ENCODE results near the gene RIMKLB. TPM values are rescaled to one million over a fixed set of nuclear protein-coding genes. Genes with fewer than 3 reads are reported as not detected.
"Not testable (repeated sequence)": the region's sequence is repeated elsewhere in the genome, so short reads cannot be mapped to it uniquely, and the experiment has no call there.

Gene RIMKLB
- total RNA-seq, 6 donors from 2014 or later = 25.2 to 103 (median 40.1) TPM

GRCh38 chr12:8816448-8817050 lies 118.8 kb downstream of the RIMKLB start:
- Histone ChIP-seq H3K36me3 (no peaks in the 10 kb centered on the region), H3K4me1 (no peaks in the 10 kb centered on the region), H3K27me3 (no peaks in the 10 kb centered on the region), H3K4me3 (no peak overlapping the region), H3K9me3 (no peaks in the 10 kb centered on the region), H3K27ac (no peak overlapping the region)
- TF ChIP-seq EP300 (IDR thresholded peaks at IDR 0.05) (no peak), POLR2AphosphoS5 (IDR thresholded peaks at IDR 0.05) (no peak), POLR2A (IDR thresholded peaks at IDR 0.05) (no peak), CTCF (IDR thresholded peaks at IDR 0.05) (no peak)
- DNase-seq = no peak
- ATAC-seq (ENCODE audit: low FRiP score in 2 of 2) = no peak
- WGBS, 2 donors = 87 to 89% methylated on average over 3 of the region's 3 CpGs

- ATAC-seq (ENCODE audit: low FRiP score in 2 of 2) = peak in 1 of 2 donors; percentile 21
- whole genome bisulfite sequencing, 2 donors = 85 to 93% methylated on average over 1 of the region's 1 CpG
- Histone ChIP-seq H3K9me3 (no peaks in the 10 kb centered on the region), H3K27ac (no peak overlapping the region), H3K4me1 (no peaks in the 10 kb centered on the region), H3K4me3 (no peak overlapping the region), H3K36me3 (no peaks in the 10 kb centered on the region), H3K27me3 (no peaks in the 10 kb centered on the region)
- TF ChIP-seq CTCF (IDR thresholded peaks at IDR 0.05) (no peak), POLR2A (IDR thresholded peaks at IDR 0.05) (no peak), EP300 (IDR thresholded peaks at IDR 0.05) (no peak), POLR2AphosphoS5 (IDR thresholded peaks at IDR 0.05) (no peak)
- no peak for DNase-seq
These were observed 120.1 kb downstream of the RIMKLB start for GRCh38 chr12:8817856-8818255.

- ATAC-seq (ENCODE audit: low FRiP score in 2 of 2) = no peak
- H3K27ac ChIP-seq = no peak overlapping the region
- no peaks in the 10 kb centered on the region for H3K36me3 ChIP-seq
- H3K27me3 ChIP-seq = no peaks in the 10 kb centered on the region
- TF ChIP-seq POLR2AphosphoS5 (IDR thresholded peaks at IDR 0.05) (no peak), CTCF (IDR thresholded peaks at IDR 0.05) (no peak), POLR2A (IDR thresholded peaks at IDR 0.05) (no peak), EP300 (IDR thresholded peaks at IDR 0.05) (no peak)
- H3K9me3 ChIP-seq = no peaks in the 10 kb centered on the region
- H3K4me1 ChIP-seq = no peaks in the 10 kb centered on the region
- H3K4me3 ChIP-seq = no peak overlapping the region
- 97 to 100% methylated on average over 2 of the region's 2 CpGs for WGBS, 2 donors
- DNase-seq = no peak
These were observed 120.7 kb downstream of the RIMKLB start for GRCh38 chr12:8818526-8818925.

- Histone ChIP-seq H3K36me3 (no peaks in the 10 kb centered on the region), H3K4me3 (no peak overlapping the region), H3K27ac (no peak overlapping the region), H3K4me1 (no peaks in the 10 kb centered on the region), H3K9me3 (no peaks in the 10 kb centered on the region), H3K27me3 (no peaks in the 10 kb centered on the region)
- 44 to 52% methylated on average over 5 of the region's 5 CpGs for WGBS, 2 donors
- TF ChIP-seq POLR2A (IDR thresholded peaks at IDR 0.05) (no peak), POLR2AphosphoS5 (IDR thresholded peaks at IDR 0.05) (no peak)
- DNase-seq = peak in 1 of 2 donors; percentile 47
- ATAC-seq (ENCODE audit: low FRiP score in 2 of 2) = no peak
These were observed 121.8 kb downstream of the RIMKLB start for GRCh38 chr12:8819666-8819980.

GRCh38 chr12:8820676-8821407 lies 123.1 kb downstream of the RIMKLB start:
- WGBS, 2 donors = 88 to 94% methylated on average over 8 of the region's 8 CpGs
- not testable (repeated sequence) for ATAC-seq (ENCODE audit: low FRiP score in 2 of 2); H3K27ac ChIP-seq; H3K9me3 ChIP-seq; H3K27me3 ChIP-seq; H3K4me3 ChIP-seq; H3K36me3 ChIP-seq; H3K4me1 ChIP-seq; DNase-seq

- no peaks in the 10 kb centered on the region for H3K27me3 ChIP-seq
- ATAC-seq (ENCODE audit: low FRiP score in 2 of 2) (no peak), DNase-seq (no peak)
- H3K4me1 ChIP-seq = no peaks in the 10 kb centered on the region
- WGBS, 2 donors = 80 to 95% methylated on average over 3 of the region's 3 CpGs
- H3K9me3 ChIP-seq = no peaks in the 10 kb centered on the region
- H3K27ac ChIP-seq = no peak overlapping the region
- TF ChIP-seq POLR2AphosphoS5 (IDR thresholded peaks at IDR 0.05) = no peak
- TF ChIP-seq EP300 (IDR thresholded peaks at IDR 0.05) = no peak
- no peak for TF ChIP-seq POLR2A (IDR thresholded peaks at IDR 0.05)
- TF ChIP-seq CTCF (IDR thresholded peaks at IDR 0.05) = no peak
- no peaks in the 10 kb centered on the region for H3K36me3 ChIP-seq
- no peak overlapping the region for H3K4me3 ChIP-seq
These were observed 123.8 kb downstream of the RIMKLB start for GRCh38 chr12:8821591-8821990.

Data from upper lobe of left lung (tissue), 6 donors.